ENCODE results near the gene PSEN2.
A peak's percentile ranks its signal among the peaks of the same experiment; 100 is the strongest.

The PSEN2 gene

DNA sequence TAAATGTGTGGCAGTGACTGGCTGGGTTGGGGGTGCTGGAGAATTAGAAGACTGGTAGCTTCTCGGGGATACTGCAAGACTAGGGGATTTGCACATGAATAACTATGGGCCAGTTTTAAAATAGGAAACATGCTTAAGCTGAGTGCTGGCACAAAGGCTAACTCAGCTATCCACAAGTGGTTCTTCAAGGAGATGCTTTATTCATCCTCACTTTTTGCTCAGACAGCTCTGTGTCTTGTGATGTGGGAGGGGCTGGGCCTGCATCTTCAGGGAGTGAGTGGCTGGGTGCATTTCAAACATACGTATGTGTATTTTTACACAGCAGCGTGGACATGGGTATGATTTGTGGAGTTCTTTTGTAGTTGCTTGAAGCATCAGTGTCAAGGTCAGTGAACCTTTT lies 72.0 kb downstream of the PSEN2 start:
- peak overlapping the region; percentile 14; the same call in 1 of the 2 replicates for H3K4me2 ChIP-seq (ENCODE audit: low read length)
- no peaks in the 10 kb centered on the region for H3K36me3 ChIP-seq (ENCODE audit: insufficient read depth, low read length)
- no peak overlapping the region for H2AFZ ChIP-seq (ENCODE audit: low read length)
- no peak overlapping the region for H3K27ac ChIP-seq (ENCODE audit: low read depth, low read length, poor library complexity, severe bottlenecking)
- TF ChIP-seq, protein P1, sequence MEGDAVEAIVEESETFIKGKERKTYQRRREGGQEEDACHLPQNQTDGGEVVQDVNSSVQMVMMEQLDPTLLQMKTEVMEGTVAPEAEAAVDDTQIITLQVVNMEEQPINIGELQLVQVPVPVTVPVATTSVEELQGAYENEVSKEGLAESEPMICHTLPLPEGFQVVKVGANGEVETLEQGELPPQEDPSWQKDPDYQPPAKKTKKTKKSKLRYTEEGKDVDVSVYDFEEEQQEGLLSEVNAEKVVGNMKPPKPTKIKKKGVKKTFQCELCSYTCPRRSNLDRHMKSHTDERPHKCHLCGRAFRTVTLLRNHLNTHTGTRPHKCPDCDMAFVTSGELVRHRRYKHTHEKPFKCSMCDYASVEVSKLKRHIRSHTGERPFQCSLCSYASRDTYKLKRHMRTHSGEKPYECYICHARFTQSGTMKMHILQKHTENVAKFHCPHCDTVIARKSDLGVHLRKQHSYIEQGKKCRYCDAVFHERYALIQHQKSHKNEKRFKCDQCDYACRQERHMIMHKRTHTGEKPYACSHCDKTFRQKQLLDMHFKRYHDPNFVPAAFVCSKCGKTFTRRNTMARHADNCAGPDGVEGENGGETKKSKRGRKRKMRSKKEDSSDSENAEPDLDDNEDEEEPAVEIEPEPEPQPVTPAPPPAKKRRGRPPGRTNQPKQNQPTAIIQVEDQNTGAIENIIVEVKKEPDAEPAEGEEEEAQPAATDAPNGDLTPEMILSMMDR (IDR thresholded peaks at IDR 0.05; ENCODE audit: low read length), result no peak
- TF ChIP-seq EZH2 (IDR thresholded peaks at IDR 0.05; ENCODE audit: borderline replicate concordance, low read length), result no peak
- no peaks in the 10 kb centered on the region for H3K79me2 ChIP-seq (ENCODE audit: insufficient read depth, low read length)
- peaks cover 46% of the 10 kb centered on the region for H3K4me1 ChIP-seq (ENCODE audit: insufficient read depth, low read length, severe bottlenecking)
- H3K9me3 ChIP-seq (ENCODE audit: low read length), result no peaks in the 10 kb centered on the region
- H3K9ac ChIP-seq (ENCODE audit: low read length), result no peak overlapping the region
- no peaks in the 10 kb centered on the region for H4K20me1 ChIP-seq (ENCODE audit: insufficient read depth, low read length)
- no peaks in the 10 kb centered on the region for H3K27me3 ChIP-seq (ENCODE audit: insufficient read depth, low read length)
- no peaks in the 10 kb centered on the region for H3F3A ChIP-seq (ENCODE audit: insufficient read depth, low read length)
- no peaks in the 10 kb centered on the region for H3K9me2 ChIP-seq (ENCODE audit: low read depth, low read length)
- H3K4me3 ChIP-seq (ENCODE audit: low read depth, low read length, poor library complexity, severe bottlenecking), result no peak overlapping the region

DNA sequence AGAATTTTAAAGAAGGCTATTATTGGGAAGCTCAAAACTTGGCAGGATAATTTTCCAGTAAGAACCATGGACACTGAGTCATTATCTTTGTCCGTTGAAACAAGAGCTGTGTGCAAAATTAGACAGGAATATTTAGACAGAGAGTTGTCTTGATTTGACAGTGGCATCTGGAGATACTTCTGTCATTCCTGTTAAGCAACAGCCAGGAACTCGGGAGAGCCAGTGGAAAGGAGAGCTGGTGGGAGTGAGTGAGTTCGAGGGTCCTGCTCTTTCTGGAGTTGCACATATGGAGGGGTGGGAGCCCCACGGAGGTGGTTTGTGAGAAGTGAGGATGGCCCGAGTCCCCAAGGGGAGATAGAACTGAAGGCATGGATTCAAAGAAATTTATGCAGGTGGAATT lies 72.7 kb downstream of the PSEN2 start:
- H3K4me1 ChIP-seq (ENCODE audit: insufficient read depth, low read length, severe bottlenecking), result peaks cover 46% of the 10 kb centered on the region
- no peaks in the 10 kb centered on the region for H3K9me2 ChIP-seq (ENCODE audit: low read depth, low read length)
- no peak overlapping the region for H3K4me2 ChIP-seq (ENCODE audit: low read length)
- no peaks in the 10 kb centered on the region for H3K9me3 ChIP-seq (ENCODE audit: low read length)
- H3K9ac ChIP-seq (ENCODE audit: low read length), result no peak overlapping the region
- no peaks in the 10 kb centered on the region for H3K36me3 ChIP-seq (ENCODE audit: insufficient read depth, low read length)
- no peaks in the 10 kb centered on the region for H3F3A ChIP-seq (ENCODE audit: insufficient read depth, low read length)
- H3K79me2 ChIP-seq (ENCODE audit: insufficient read depth, low read length), result no peaks in the 10 kb centered on the region
- H3K4me3 ChIP-seq (ENCODE audit: low read depth, low read length, poor library complexity, severe bottlenecking), result no peak overlapping the region
- TF ChIP-seq EZH2 (IDR thresholded peaks at IDR 0.05; ENCODE audit: borderline replicate concordance, low read length), result no peak
- H3K27me3 ChIP-seq (ENCODE audit: insufficient read depth, low read length), result no peaks in the 10 kb centered on the region
- no peak overlapping the region for H2AFZ ChIP-seq (ENCODE audit: low read length)
- no peak overlapping the region for H3K27ac ChIP-seq (ENCODE audit: low read depth, low read length, poor library complexity, severe bottlenecking)
- no peaks in the 10 kb centered on the region for H4K20me1 ChIP-seq (ENCODE audit: insufficient read depth, low read length)

DNA sequence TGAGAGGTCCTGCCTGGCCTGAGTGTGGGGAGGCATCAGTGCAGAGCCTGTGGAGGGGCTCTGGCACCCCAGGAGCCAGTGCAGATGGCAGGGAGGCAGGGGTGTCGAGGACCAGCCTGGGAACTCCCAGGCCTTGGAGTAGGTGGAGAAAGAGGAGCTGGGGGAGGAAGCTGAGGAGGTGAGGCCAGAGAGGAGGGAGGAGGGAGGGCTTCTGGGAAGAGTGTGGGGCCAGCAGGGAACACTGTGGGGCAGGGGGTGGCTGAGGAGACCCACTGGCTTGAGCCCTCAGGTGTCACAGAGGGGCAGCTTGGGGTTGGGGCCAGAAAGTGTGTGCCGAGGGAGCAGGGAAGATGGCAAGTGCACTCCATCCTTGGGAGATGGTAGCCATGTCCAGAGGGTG lies 73.5 kb downstream of the PSEN2 start:
- Histone ChIP-seq H3K9ac (ENCODE audit: low read length) (no peak overlapping the region), H3K4me3 (ENCODE audit: low read depth, low read length, poor library complexity, severe bottlenecking) (no peak overlapping the region), H2AFZ (ENCODE audit: low read length) (no peak overlapping the region), H3K79me2 (ENCODE audit: insufficient read depth, low read length) (no peaks in the 10 kb centered on the region), H3K27ac (ENCODE audit: low read depth, low read length, poor library complexity, severe bottlenecking) (no peak overlapping the region), H4K20me1 (ENCODE audit: insufficient read depth, low read length) (no peaks in the 10 kb centered on the region), H3K4me2 (ENCODE audit: low read length) (no peak overlapping the region), H3K4me1 (ENCODE audit: insufficient read depth, low read length, severe bottlenecking) (peaks cover 41% of the 10 kb centered on the region), H3K27me3 (ENCODE audit: insufficient read depth, low read length) (no peaks in the 10 kb centered on the region), H3F3A (ENCODE audit: insufficient read depth, low read length) (no peaks in the 10 kb centered on the region), H3K9me3 (ENCODE audit: low read length) (no peaks in the 10 kb centered on the region), H3K36me3 (ENCODE audit: insufficient read depth, low read length) (no peaks in the 10 kb centered on the region), H3K9me2 (ENCODE audit: low read depth, low read length) (no peaks in the 10 kb centered on the region)
- no peak for TF ChIP-seq EZH2 (IDR thresholded peaks at IDR 0.05; ENCODE audit: borderline replicate concordance, low read length)
- TF ChIP-seq, protein P1 (IDR thresholded peaks at IDR 0.05; ENCODE audit: low read length), result no peak

DNA sequence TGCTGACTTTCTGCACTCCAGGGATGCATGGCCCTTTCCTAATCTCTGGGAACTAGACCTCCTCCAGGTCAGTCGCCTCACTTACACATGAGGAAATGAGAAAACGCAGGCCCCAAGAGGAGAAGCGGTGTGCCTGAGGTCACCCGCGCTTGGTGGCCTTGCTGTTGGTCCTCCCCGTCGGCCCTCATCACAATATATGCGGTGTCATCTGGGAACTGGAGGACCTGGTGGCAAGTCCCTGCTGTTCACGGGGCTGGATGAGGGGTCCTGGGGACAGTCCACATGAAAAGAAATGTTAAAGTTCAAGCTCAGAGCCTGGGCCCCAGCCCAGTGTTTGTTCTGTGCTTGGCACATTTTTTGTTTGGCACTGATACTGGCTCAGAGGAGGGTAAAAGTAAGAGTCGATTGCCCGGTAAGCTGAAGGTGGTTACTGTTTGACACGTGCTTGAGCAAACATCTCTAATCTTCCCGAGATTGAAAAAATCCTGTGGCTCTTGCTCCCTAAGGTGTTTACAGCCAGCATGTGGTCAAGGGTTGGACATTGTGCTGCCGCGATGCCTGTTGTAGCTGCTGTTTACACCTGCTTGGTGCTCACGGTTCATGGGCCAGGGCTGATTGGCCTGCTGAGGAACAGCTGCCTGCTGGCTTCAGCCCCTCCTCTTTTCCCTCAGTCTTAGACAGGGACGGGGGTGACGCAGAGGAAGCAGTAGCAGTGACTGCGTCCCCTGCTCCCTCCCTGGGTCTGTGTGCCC lies 74.9 kb downstream of the PSEN2 start:
- no peaks in the 10 kb centered on the region for H3K9me3 ChIP-seq (ENCODE audit: low read length)
- no peak overlapping the region for H2AFZ ChIP-seq (ENCODE audit: low read length)
- H3K4me2 ChIP-seq (ENCODE audit: low read length), result peak overlapping the region; percentile 44; the same call in 1 of the 2 replicates
- no peaks in the 10 kb centered on the region for H3K27me3 ChIP-seq (ENCODE audit: insufficient read depth, low read length)
- H3K27ac ChIP-seq (ENCODE audit: low read depth, low read length, poor library complexity, severe bottlenecking), result no peak overlapping the region
- H4K20me1 ChIP-seq (ENCODE audit: insufficient read depth, low read length), result no peaks in the 10 kb centered on the region
- H3K4me3 ChIP-seq (ENCODE audit: low read depth, low read length, poor library complexity, severe bottlenecking), result no peak overlapping the region
- peaks cover 36% of the 10 kb centered on the region for H3K4me1 ChIP-seq (ENCODE audit: insufficient read depth, low read length, severe bottlenecking)
- H3F3A ChIP-seq (ENCODE audit: insufficient read depth, low read length), result no peaks in the 10 kb centered on the region
- no peaks in the 10 kb centered on the region for H3K9me2 ChIP-seq (ENCODE audit: low read depth, low read length)
- H3K9ac ChIP-seq (ENCODE audit: low read length), result no peak overlapping the region; the same call in 1 of the 2 replicates
- TF ChIP-seq, protein P1 (IDR thresholded peaks at IDR 0.05; ENCODE audit: low read length), result no peak
- TF ChIP-seq EZH2 (IDR thresholded peaks at IDR 0.05; ENCODE audit: borderline replicate concordance, low read length), result no peak
- H3K79me2 ChIP-seq (ENCODE audit: insufficient read depth, low read length), result no peaks in the 10 kb centered on the region
- H3K36me3 ChIP-seq (ENCODE audit: insufficient read depth, low read length), result no peaks in the 10 kb centered on the region
